HCT116 (cell line): Measurements from ENCODE around the gene PSMA1. TPM values are rescaled to one million over a fixed set of nuclear protein-coding genes. Genes with fewer than 3 reads are reported as not detected.

Source experiments
- ATAC-seq: fragments of 200-7000 bp; cut with Tn5 transposase; 2 replicates; pipeline ENCODE4 v1.9.1; 2020; ENCODE audit warnings: mild to moderate bottlenecking, moderate library complexity
- BruUV-seq: library from RNA; stranded (reverse); fragments of 400-500 nt; replicated peaks from 2 replicates; lab custom pipeline; 2021; lab: Mats Ljungman, UMichigan
- CTCF ChIA-PET: fragments of 300-600 bp; sonication (Branson Sonifier 250); formaldehyde crosslinking; loops from one replicate; lab custom pipeline; 2021; ENCODE audit warnings: antibody characterized with exemption; lab: Charles Lee
- POLR2A ChIA-PET: fragments of 300-600, 350-600 bp; sonication (Branson Sonifier 250); formaldehyde crosslinking; loops from one replicate; lab custom pipeline; 2021; ENCODE audit warnings: antibody characterized with exemption; lab: Charles Lee
- RAD21 ChIA-PET, 2 experiments: fragments of 300-600 bp; sonication (Branson Sonifier 250); formaldehyde crosslinking; loops; one replicate each; lab custom pipeline; 2023; ENCODE audit warnings: low total read pairs in 2 of 2; ENCODE audit not compliant: uncharacterized antibody in 2 of 2, unreplicated experiment in 2 of 2, low non-redundant PET in 1 of 2; lab: Charles Lee
- DNase-seq: peaks from one replicate; pipeline ENCODE4 v3.0.0-alpha.2; 2010; ENCODE audit warnings: low read depth, low spot score
- H2AFZ ChIP-seq: fragments of 200-600 bp; shearing (Covaris generic), sonication (generic); 2 replicates; pipeline ENCODE4 v1.6.1; 2017; ENCODE audit warnings: low read depth, mixed run types, mixed read lengths, antibody characterized with exemption, low read length; ENCODE audit not compliant: poor library complexity, severe bottlenecking
- H3K27ac ChIP-seq: 2 replicates; pipeline ENCODE4 v1.5.1; 2012; ENCODE audit warnings: low read depth, low read length
- H3K27me3 ChIP-seq: fragments of 200-600 bp; sonication (generic); 2 replicates; pipeline ENCODE4 v1.6.1; 2016; ENCODE audit warnings: mixed run types, low read length, mixed read lengths; ENCODE audit not compliant: insufficient read depth
- H3K36me3 ChIP-seq, 2 experiments: fragments of 200-500 bp in 1 of 2; fragments of 200-600 bp in 1 of 2; sonication (Bioruptor generic) in 1 of 2; sonication (generic) in 1 of 2; 2 replicates each; pipeline versions ENCODE4 v1.5.1 to v1.6.1; 2014 to 2016; ENCODE audit warnings: low read length in 2 of 2, inconsistent platforms in 1 of 2, mixed read lengths in 1 of 2, mixed run types in 1 of 2; ENCODE audit not compliant: insufficient read depth in 2 of 2, control insufficient read depth in 1 of 2
- H3K4me1 ChIP-seq, 2 experiments: fragments of 200-600 bp in 1 of 2; sonication (generic) in 1 of 2; 2 replicates each; pipeline versions ENCODE4 v1.5.1 to v1.6.1; 2012 to 2017; ENCODE audit warnings: low read length in 2 of 2, inconsistent platforms in 1 of 2, mild to moderate bottlenecking in 1 of 2, mixed read lengths in 1 of 2, mixed run types in 1 of 2, moderate library complexity in 1 of 2; ENCODE audit not compliant: insufficient read depth in 2 of 2, control insufficient read depth in 1 of 2
- H3K4me2 ChIP-seq: fragments of 200-600 bp; sonication (generic); 2 replicates; pipeline ENCODE4 v1.6.1; 2017; ENCODE audit warnings: mixed run types, low read length, mixed read lengths
- H3K4me3 ChIP-seq, 2 experiments: fragments of 200-600 bp in 1 of 2; sonication (generic) in 1 of 2; replicated peaks in 1 of 2; 2 replicates each; pipeline ENCODE4 v1.5.1; 2011 to 2016; ENCODE audit warnings: low read length in 2 of 2, control low read depth in 1 of 2, low read depth in 1 of 2, mild to moderate bottlenecking in 1 of 2, mixed read lengths in 1 of 2, mixed run types in 1 of 2
- H3K79me2 ChIP-seq: fragments of 200-600 bp; sonication (generic); 2 replicates; pipeline ENCODE4 v1.6.1; 2017; ENCODE audit warnings: mild to moderate bottlenecking, mixed run types, low read length, moderate library complexity, mixed read lengths; ENCODE audit not compliant: insufficient read depth
- H3K9ac ChIP-seq: fragments of 200-600 bp; sonication (generic); 2 replicates; pipeline ENCODE4 v1.6.1; 2016; ENCODE audit warnings: low read length, mixed read lengths
- H3K9me2 ChIP-seq: fragments of 200-600 bp; sonication (generic), shearing (Covaris generic); 2 replicates; pipeline ENCODE4 v1.6.1; 2017; ENCODE audit warnings: mixed run types, mild to moderate bottlenecking, moderate library complexity; ENCODE audit not compliant: insufficient read depth
- H3K9me3 ChIP-seq, 2 experiments: fragments of 200-500 bp in 1 of 2; fragments of 200-600 bp in 1 of 2; sonication (Bioruptor generic) in 1 of 2; sonication (generic) in 1 of 2; 2 replicates each; pipeline ENCODE4 v1.6.1; 2014 to 2017; ENCODE audit warnings: low read length in 2 of 2, mixed read lengths in 2 of 2, inconsistent platforms in 1 of 2, low read depth in 1 of 2, mild to moderate bottlenecking in 1 of 2, mixed run types in 1 of 2, moderate library complexity in 1 of 2; ENCODE audit not compliant: control insufficient read depth in 1 of 2, insufficient read depth in 1 of 2
- H4K20me1 ChIP-seq: fragments of 200-600 bp; sonication (generic), shearing (Covaris generic); 2 replicates; pipeline ENCODE4 v1.6.1; 2017; ENCODE audit warnings: mixed run types, mild to moderate bottlenecking, moderate library complexity; ENCODE audit not compliant: insufficient read depth
- ATF3 ChIP-seq: IDR thresholded peaks from 2 replicates; pipeline ENCODE4 v1.6.1; 2012
- CBX3 ChIP-seq: IDR thresholded peaks from 2 replicates; pipeline ENCODE4 v1.6.1; 2012; ENCODE audit warnings: low read depth
- EGR1 ChIP-seq: IDR thresholded peaks from 2 replicates; pipeline ENCODE4 v1.6.1; 2012; ENCODE audit warnings: low read depth
- ELF1 ChIP-seq: IDR thresholded peaks from 2 replicates; pipeline ENCODE4 v1.6.1; 2012; ENCODE audit warnings: low read depth, borderline replicate concordance
- EZH2 ChIP-seq: fragments of 200-600 bp; sonication (generic); IDR thresholded peaks from 2 replicates; pipeline ENCODE4 v1.6.1; 2017; ENCODE audit warnings: antibody characterized with exemption, mixed run types
- EZH2phosphoT487 ChIP-seq: fragments of 200-600 bp; IDR thresholded peaks from 2 replicates; pipeline ENCODE4 v1.6.1; 2018; ENCODE audit warnings: antibody characterized with exemption, borderline replicate concordance
- FOSL1 ChIP-seq: IDR thresholded peaks from 2 replicates; pipeline ENCODE4 v1.6.1; 2012; ENCODE audit warnings: low read depth
- JUND ChIP-seq: IDR thresholded peaks from 2 replicates; pipeline ENCODE4 v1.6.1; 2012
- POLR2A ChIP-seq: IDR thresholded peaks from 2 replicates; pipeline ENCODE4 v1.7.0; 2011; ENCODE audit warnings: borderline replicate concordance; ENCODE audit not compliant: insufficient read depth, insufficient read length; ENCODE audit errors: extremely low read depth
- POLR2AphosphoS5 ChIP-seq: IDR thresholded peaks from 2 replicates; pipeline ENCODE4 v1.6.1; 2011; ENCODE audit warnings: mild to moderate bottlenecking, low read depth, low read length, moderate library complexity
- RAD21 ChIP-seq: IDR thresholded peaks from 2 replicates; pipeline ENCODE4 v1.6.1; 2012; ENCODE audit warnings: low read depth, mild to moderate bottlenecking
- SIN3A ChIP-seq: IDR thresholded peaks from 2 replicates; pipeline ENCODE4 v1.6.1; 2012; ENCODE audit warnings: low read depth
- SRF ChIP-seq: IDR thresholded peaks from 2 replicates; pipeline ENCODE4 v1.6.1; 2012; ENCODE audit warnings: low read depth
- TCF7L2 ChIP-seq: IDR thresholded peaks from 2 replicates; pipeline ENCODE4 v1.7.0; 2011; ENCODE audit warnings: borderline replicate concordance, inconsistent platforms; ENCODE audit not compliant: insufficient read depth, insufficient read length; ENCODE audit errors: extremely low read depth
- YY1 ChIP-seq: IDR thresholded peaks from 2 replicates; pipeline ENCODE4 v1.6.1; 2011; ENCODE audit warnings: low read length, low read depth, moderate library complexity, mild to moderate bottlenecking; ENCODE audit not compliant: insufficient replicate concordance; ENCODE audit errors: extremely low read depth
- ZFX ChIP-seq: fragments of 450-650 bp; IDR thresholded peaks from 2 replicates; pipeline ENCODE4 v1.6.1; 2017
- ZNF274 ChIP-seq: fragments of 200-500 bp; sonication (Bioruptor generic); IDR thresholded peaks from 2 replicates; pipeline ENCODE4 v1.6.1; 2014; ENCODE audit warnings: mild to moderate bottlenecking, low read depth, low read length, inconsistent platforms
- intact Hi-C: fragments of 100-400 bp; cut with micrococcal nuclease; formaldehyde crosslinking; loops from 2 replicates; pipeline ENCODE4 v1.10.0; 2022
- total RNA-seq: library from RNA; stranded (reverse); gene quantifications from one replicate; pipeline ENCODE4 v1.2.1, GENCODE V29; 2021; ENCODE audit not compliant: unreplicated experiment
- TF ChIP-seq, protein P1 (sequence below): IDR thresholded peaks from 2 replicates; pipeline ENCODE4 v1.6.1; 2011; ENCODE audit warnings: mild to moderate bottlenecking, low read length, moderate library complexity; ENCODE audit not compliant: insufficient replicate concordance; ENCODE audit errors: extremely low read depth
- TF ChIP-seq, protein P2 (sequence below): IDR thresholded peaks from 2 replicates; pipeline ENCODE4 v1.6.1; 2012

The PSMA1 gene
- total RNA-seq, 1 experiment from 2014 or later: 211 TPM

DNA sequence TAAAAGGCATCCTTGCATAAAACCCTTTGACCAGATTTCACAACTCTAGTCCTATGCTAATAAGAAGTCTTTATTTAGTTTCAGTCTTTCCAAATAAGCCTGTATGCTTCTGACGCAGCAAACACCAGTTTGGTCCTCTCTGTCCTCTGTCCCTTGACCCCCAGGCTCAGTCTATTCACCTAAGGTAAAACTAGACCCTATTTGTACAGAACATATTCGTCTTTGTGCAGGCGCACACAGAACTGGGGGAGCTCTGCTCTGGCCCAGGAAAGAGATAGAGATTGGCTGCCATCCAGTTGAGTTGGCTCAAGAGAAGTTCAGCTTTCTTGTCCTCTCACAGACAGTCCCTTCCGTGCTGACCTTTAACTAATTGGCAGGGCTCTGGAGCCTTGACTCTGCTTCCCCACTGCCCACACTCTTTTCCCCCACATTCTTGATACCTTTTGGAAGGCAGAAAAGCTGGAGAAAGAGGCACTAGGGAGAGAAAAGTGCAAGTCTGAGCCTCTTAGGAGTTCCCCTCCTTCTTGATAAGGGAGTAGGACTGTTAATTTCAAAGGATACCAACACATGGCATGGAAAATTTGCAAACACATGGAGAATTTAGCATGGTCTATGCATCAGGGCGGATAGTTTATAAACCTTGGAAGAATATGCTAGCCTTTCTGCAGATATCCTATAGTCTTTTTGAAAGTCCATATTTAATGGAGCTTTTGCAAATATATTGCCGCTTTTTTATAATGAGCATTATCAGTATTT is 21.2 kb upstream of the PSMA1 start (continued):
- TF ChIP-seq ZNF274 (no peak), CBX3 (no peak), EZH2phosphoT487 (no peak), POLR2A (no peak), ELF1 (no peak), EZH2 (no peak), ATF3 (no peak), EGR1 (no peak), YY1 (no peak)
- TF ChIP-seq, protein P1, sequence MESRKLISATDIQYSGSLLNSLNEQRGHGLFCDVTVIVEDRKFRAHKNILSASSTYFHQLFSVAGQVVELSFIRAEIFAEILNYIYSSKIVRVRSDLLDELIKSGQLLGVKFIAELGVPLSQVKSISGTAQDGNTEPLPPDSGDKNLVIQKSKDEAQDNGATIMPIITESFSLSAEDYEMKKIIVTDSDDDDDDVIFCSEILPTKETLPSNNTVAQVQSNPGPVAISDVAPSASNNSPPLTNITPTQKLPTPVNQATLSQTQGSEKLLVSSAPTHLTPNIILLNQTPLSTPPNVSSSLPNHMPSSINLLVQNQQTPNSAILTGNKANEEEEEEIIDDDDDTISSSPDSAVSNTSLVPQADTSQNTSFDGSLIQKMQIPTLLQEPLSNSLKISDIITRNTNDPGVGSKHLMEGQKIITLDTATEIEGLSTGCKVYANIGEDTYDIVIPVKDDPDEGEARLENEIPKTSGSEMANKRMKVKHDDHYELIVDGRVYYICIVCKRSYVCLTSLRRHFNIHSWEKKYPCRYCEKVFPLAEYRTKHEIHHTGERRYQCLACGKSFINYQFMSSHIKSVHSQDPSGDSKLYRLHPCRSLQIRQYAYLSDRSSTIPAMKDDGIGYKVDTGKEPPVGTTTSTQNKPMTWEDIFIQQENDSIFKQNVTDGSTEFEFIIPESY: no peak

- Histone ChIP-seq H3K36me3 (no peaks in the 10 kb centered on the region), H4K20me1 (no peaks in the 10 kb centered on the region), H3K79me2 (no peaks in the 10 kb centered on the region), H3K4me2 (no peak overlapping the region), H3K27me3 (no peaks in the 10 kb centered on the region), H3K9me3 (no peaks in the 10 kb centered on the region), H2AFZ (no peak overlapping the region), H3K9me2 (no peaks in the 10 kb centered on the region), H3K27ac (no peak overlapping the region), H3K9ac (no peak overlapping the region), H3K4me1 (peaks cover 0 to 8% of the 10 kb centered on the region in 2 experiments; a peak in 2 of 4 replicates), H3K4me3 (no peak overlapping the region)
- intact Hi-C loops: loop anchor here (10.0 kb wide), 2 partner anchors 55 to 225 kb away; no protein-coding TSS in a partner anchor
- ChIA-PET POLR2A (no interaction called here), RAD21 (no interaction called here), CTCF (no interaction called here)
- TF ChIP-seq JUND: no peak
- no peak for TF ChIP-seq SIN3A
- no peak for TF ChIP-seq YY1
- no peak for TF ChIP-seq CBX3
- no peak for TF ChIP-seq EGR1
- no peak for TF ChIP-seq TCF7L2
- TF ChIP-seq, protein P2, sequence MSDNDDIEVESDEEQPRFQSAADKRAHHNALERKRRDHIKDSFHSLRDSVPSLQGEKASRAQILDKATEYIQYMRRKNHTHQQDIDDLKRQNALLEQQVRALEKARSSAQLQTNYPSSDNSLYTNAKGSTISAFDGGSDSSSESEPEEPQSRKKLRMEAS: no peak
- no peak for TF ChIP-seq SRF
- no peak for TF ChIP-seq RAD21
- TF ChIP-seq, protein P1: no peak
- TF ChIP-seq ZFX: no peak
- TF ChIP-seq FOSL1: no peak
- TF ChIP-seq POLR2AphosphoS5: no peak
- no peak for TF ChIP-seq ZNF274
- TF ChIP-seq EZH2phosphoT487: no peak
- no peak for TF ChIP-seq ATF3
- BruUV-seq: no TSS peak
- no peak for ATAC-seq
- DNase-seq: no peak
Measured at GRCh38 chr11:14539982-14540421, 19.8 kb upstream of the PSMA1 start.
